IMR-90 (cell line): ENCODE results near the gene FAM171A1. TPM values are rescaled to one million over a fixed set of nuclear protein-coding genes. Genes with fewer than 3 reads are reported as not detected.
A peak's percentile ranks its signal among the peaks of the same experiment; 100 is the strongest.

Source experiments
- ATAC-seq: fragments of 200-7000 bp; cut with Tn5 transposase; 2 replicates; pipeline ENCODE4 v1.9.1; 2020; ENCODE audit warnings: low read depth, mild to moderate bottlenecking, moderate library complexity
- BruUV-seq: library from RNA; stranded (reverse); fragments of 400-500 nt; replicated peaks from 2 replicates; lab custom pipeline; 2021; lab: Mats Ljungman, UMichigan
- CTCF ChIA-PET: fragments of 300-600 bp; formaldehyde crosslinking; extraction: SDS; loops from one replicate; lab custom pipeline; 2021; ENCODE audit warnings: antibody characterized with exemption; lab: Yijun Ruan, JAX
- POLR2A ChIA-PET: fragments of 300-600 bp; sonication (Branson Sonifier 250); formaldehyde crosslinking; loops from one replicate; lab custom pipeline; 2022; ENCODE audit warnings: antibody characterized with exemption; ENCODE audit not compliant: unreplicated experiment; lab: Charles Lee
- DNase-seq: peaks from one replicate; pipeline ENCODE4 v3.0.0; 2013
- H2AFZ ChIP-seq: replicated peaks from 2 replicates; pipeline ENCODE3; 2013; ENCODE audit warnings: low read length, mild to moderate bottlenecking; ENCODE audit not compliant: poor library complexity
- H2AK5ac ChIP-seq: 2 replicates; pipeline ENCODE4 v1.6.1; 2013; ENCODE audit warnings: low read depth, low read length, inconsistent platforms
- H2AK9ac ChIP-seq: replicated peaks from 2 replicates; pipeline ENCODE3; 2013; ENCODE audit warnings: mild to moderate bottlenecking, low read depth, low read length, moderate library complexity; ENCODE audit not compliant: poor library complexity
- H2BK120ac ChIP-seq: 2 replicates; pipeline ENCODE4 v1.6.1; 2013; ENCODE audit warnings: low read depth, low read length, inconsistent platforms
- H2BK15ac ChIP-seq: 3 replicates; pipeline ENCODE4 v1.6.1; 2013; ENCODE audit warnings: low read depth, low read length, inconsistent platforms
- H2BK20ac ChIP-seq: 2 replicates; pipeline ENCODE4 v1.6.1; 2013; ENCODE audit warnings: low read depth, mild to moderate bottlenecking, inconsistent platforms, low read length, moderate library complexity
- H2BK5ac ChIP-seq: 2 replicates; pipeline ENCODE4 v1.6.1; 2013; ENCODE audit warnings: mild to moderate bottlenecking, low read depth, low read length, inconsistent platforms; ENCODE audit not compliant: poor library complexity, severe bottlenecking
- H3K14ac ChIP-seq: replicated peaks from 2 replicates; pipeline ENCODE4 v1.6.1; 2013; ENCODE audit warnings: low read depth, low read length, inconsistent platforms
- H3K18ac ChIP-seq: 2 replicates; pipeline ENCODE4 v1.6.1; 2013; ENCODE audit warnings: low read depth, low read length, control low read depth
- H3K23ac ChIP-seq: 2 replicates; pipeline ENCODE4 v1.6.1; 2013; ENCODE audit warnings: low read depth, low read length, inconsistent platforms
- H3K27ac ChIP-seq: 2 replicates; pipeline ENCODE4 v1.5.1; 2013; ENCODE audit warnings: mild to moderate bottlenecking, control low read depth, low read length; ENCODE audit not compliant: insufficient read depth
- H3K27me3 ChIP-seq: 2 replicates; pipeline ENCODE4 v1.6.1; 2013; ENCODE audit warnings: low read length; ENCODE audit not compliant: control insufficient read depth, insufficient read depth
- H3K36me3 ChIP-seq: 2 replicates; pipeline ENCODE4 v1.6.1; 2013; ENCODE audit warnings: low read length, mixed read lengths; ENCODE audit not compliant: control insufficient read depth, insufficient read depth
- H3K4ac ChIP-seq: 2 replicates; pipeline ENCODE4 v1.6.1; 2013; ENCODE audit warnings: low read depth, low read length, inconsistent platforms
- H3K4me1 ChIP-seq: 2 replicates; pipeline ENCODE4 v1.6.1; 2013; ENCODE audit warnings: low read length, mixed read lengths; ENCODE audit not compliant: control insufficient read depth, insufficient read depth
- H3K4me2 ChIP-seq: 2 replicates; pipeline ENCODE4 v1.6.1; 2013; ENCODE audit warnings: low read depth, mild to moderate bottlenecking, control low read depth, low read length, moderate library complexity
- H3K4me3 ChIP-seq: 2 replicates; pipeline ENCODE4 v1.5.1; 2013; ENCODE audit warnings: low read depth, mild to moderate bottlenecking, control low read depth, low read length, moderate library complexity; ENCODE audit not compliant: insufficient read depth
- H3K56ac ChIP-seq: 2 replicates; pipeline ENCODE4 v1.6.1; 2013; ENCODE audit warnings: low read length, inconsistent platforms; ENCODE audit not compliant: insufficient read depth; ENCODE audit errors: extremely low read depth
- H3K79me1 ChIP-seq, 2 experiments: 2 replicates each; pipeline ENCODE4 v1.6.1; 2013; ENCODE audit warnings: low read length in 2 of 2, inconsistent platforms in 1 of 2, low read depth in 1 of 2
- H3K9ac ChIP-seq: 2 replicates; pipeline ENCODE4 v1.6.1; 2013; ENCODE audit warnings: low read depth, low read length, control low read depth
- H3K9me1 ChIP-seq: 2 replicates; pipeline ENCODE4 v1.6.1; 2013; ENCODE audit warnings: low read length, inconsistent platforms; ENCODE audit not compliant: insufficient read depth
- H3K9me3 ChIP-seq: 2 replicates; pipeline ENCODE4 v1.6.1; 2013; ENCODE audit warnings: low read length; ENCODE audit not compliant: control insufficient read depth, insufficient read depth
- H4K20me1 ChIP-seq: 2 replicates; pipeline ENCODE4 v1.6.1; 2013; ENCODE audit warnings: low read length, inconsistent platforms; ENCODE audit not compliant: insufficient read depth
- H4K5ac ChIP-seq: 2 replicates; pipeline ENCODE4 v1.6.1; 2013; ENCODE audit warnings: mild to moderate bottlenecking, low read depth, low read length, control low read depth
- H4K8ac ChIP-seq, 2 experiments: 2 replicates each; pipeline ENCODE4 v1.6.1; 2013; ENCODE audit warnings: low read depth in 2 of 2, low read length in 2 of 2, control low read depth in 1 of 2, inconsistent platforms in 1 of 2
- H4K91ac ChIP-seq: 2 replicates; pipeline ENCODE4 v1.6.1; 2013; ENCODE audit warnings: low read depth, low read length, inconsistent platforms; ENCODE audit not compliant: insufficient read depth
- CEBPB ChIP-seq: IDR thresholded peaks from 2 replicates; pipeline ENCODE4 v1.6.1; 2012; ENCODE audit warnings: low read depth, low read length, improper control_type of control experiment
- ELK1 ChIP-seq: fragments of 150-350 bp; IDR thresholded peaks from 2 replicates; pipeline ENCODE4 v1.6.1; 2016; ENCODE audit warnings: low read depth, mild to moderate bottlenecking, low read length, moderate library complexity, borderline replicate concordance
- NFE2L2 ChIP-seq: fragments of 150-350 bp; IDR thresholded peaks from 2 replicates; pipeline ENCODE4 v1.6.1; 2016; ENCODE audit warnings: low read depth, mild to moderate bottlenecking, low read length
- RCOR1 ChIP-seq: IDR thresholded peaks from 2 replicates; pipeline ENCODE4 v1.6.1; 2012; ENCODE audit warnings: mild to moderate bottlenecking, low read length, improper control_type of control experiment; ENCODE audit not compliant: insufficient replicate concordance
- WGBS, 2 experiments: methylation state at CpG; one replicate each; pipeline versions ENCODE4 v1.1.5 to v1.1.7; 2013; ENCODE audit warnings: missing lambda C conversion rate in 2 of 2; ENCODE audit not compliant: insufficient read length in 1 of 2; ENCODE audit errors: extremely low coverage in 2 of 2; 5-methylcytosine and 5-hydroxymethylcytosine counted together
- dilution Hi-C: fragments of 300-500 bp; cut with HindIII; formaldehyde crosslinking; loops from one replicate; pipeline ENCODE4 v1.14.3; 2018; ENCODE audit warnings: low sequenced_read_pairs; ENCODE audit not compliant: unreplicated experiment
- in situ Hi-C: fragments of 300-500 bp; cut with MboI; formaldehyde crosslinking; loops from 3 replicates; pipeline ENCODE4 v1.14.3; 2019; ENCODE audit warnings: low sequenced_read_pairs, inconsistent platforms, mixed read lengths
- intact Hi-C: fragments of 100-400 bp; cut with micrococcal nuclease; formaldehyde crosslinking; loops from 2 replicates; pipeline ENCODE4 v1.10.0; 2022
- polyA plus RNA-seq, 3 experiments: library from polyadenylated mRNA; depleted of rRNA; stranded (reverse); fragments of >200 nt; gene quantifications; 2 replicates each; pipeline ENCODE4 v1.2.3, GENCODE V29; 2012; ENCODE audit warnings: low replicate concordance in 1 of 3
- total RNA-seq: library from RNA; depleted of rRNA; stranded (reverse); fragments of >200 nt; gene quantifications from 2 replicates; pipeline ENCODE4 v1.2.3, GENCODE V29; 2012

The FAM171A1 gene
- total and polyA plus RNA-seq, 2 of the 4 experiments (the other 2 are of a cell fraction), result 20.3 to 30.6 TPM

- WGBS, 2 experiments, result 20% methylated on average over 1 of the region's 16 CpGs; no CpG with 5 or more reads in 1 of the 2 experiments
- Histone ChIP-seq H3K18ac (no peak overlapping the region), H3K9me3 (no peaks in the 10 kb centered on the region), H3K4me1 (peaks cover 11% of the 10 kb centered on the region), H2BK20ac (no peak overlapping the region), H3K56ac (no peak overlapping the region), H3K4me2 (no peak overlapping the region), H3K4me3 (no peak overlapping the region), H4K8ac (peak overlapping the region; percentile 58 to 85; a peak in 2 of 4 replicates), H3K23ac (peak overlapping the region; percentile 29; the same call in 1 of the 2 replicates), H3K27ac (no peak overlapping the region), H4K20me1 (peaks cover 10% of the 10 kb centered on the region; the same call in 1 of the 2 replicates), H4K91ac (0 out of 2 replicates have a peak overlapping the region, but pooled peaks have one; percentile 76), H2BK15ac (no peak overlapping the region), H2AK5ac (peak overlapping the region; percentile 36; the same call in 1 of the 2 replicates), H4K5ac (peak overlapping the region; percentile 90), H3K79me1 (peaks cover 7 to 21% of the 10 kb centered on the region in 2 experiments), H2BK5ac (no peak overlapping the region), H2BK120ac (no peak overlapping the region; the same call in 1 of the 2 replicates), H3K9ac (no peak overlapping the region), H2AFZ (peak overlapping the region; percentile 94), H3K4ac (peak overlapping the region; percentile 74; the same call in 1 of the 2 replicates), H3K9me1 (peaks cover 3% of the 10 kb centered on the region; the same call in 1 of the 2 replicates), H2AK9ac (peak overlapping the region; percentile 30), H3K27me3 (no peaks in the 10 kb centered on the region), H3K14ac (no peak overlapping the region), H3K36me3 (no peaks in the 10 kb centered on the region)
- TF ChIP-seq RCOR1 (no peak), CEBPB (no peak), ELK1 (no peak), NFE2L2 (no peak)
- no peak for DNase-seq
- dilution Hi-C loops (no loop called here), in situ Hi-C loops (no loop called here), intact Hi-C loops (no loop called here)
- ATAC-seq, result no peak
- ChIA-PET CTCF (no interaction called here), POLR2A (no interaction called here)
- BruUV-seq, result no TSS peak
Measured at GRCh38 chr10:15169555-15170401, 201.3 kb downstream of the FAM171A1 start.
